Fibroblast of lung (primary cell): ENCODE data around the gene DAAM1. TPM values are rescaled to one million over a fixed set of nuclear protein-coding genes. Genes with fewer than 3 reads are reported as not detected.
A peak's percentile ranks its signal among the peaks of the same experiment; 100 is the strongest.

Experiments
- DNase-seq, 2 donors: peaks; one replicate each; pipeline versions ENCODE4 v3.0.0 to v3.0.0-alpha.2; 2010; ENCODE audit warnings: low read depth in 2 of 2
- H2AFZ ChIP-seq: 2 replicates; pipeline ENCODE4 v1.5.1; 2012; ENCODE audit warnings: low read length, control low read depth, inconsistent platforms
- H3K27ac ChIP-seq: 2 replicates; pipeline ENCODE4 v1.5.1; 2011; ENCODE audit warnings: low read length, control low read depth; ENCODE audit not compliant: insufficient read depth
- H3K27me3 ChIP-seq: 2 replicates; pipeline ENCODE4 v1.5.1; 2011; ENCODE audit warnings: mild to moderate bottlenecking, low read length; ENCODE audit not compliant: control insufficient read depth, insufficient read depth
- H3K36me3 ChIP-seq: 2 replicates; pipeline ENCODE4 v1.5.1; 2011; ENCODE audit warnings: low read length; ENCODE audit not compliant: control insufficient read depth, insufficient read depth
- H3K4me1 ChIP-seq: 2 replicates; pipeline ENCODE4 v1.5.1; 2011; ENCODE audit warnings: low read length; ENCODE audit not compliant: control insufficient read depth, insufficient read depth; ENCODE audit errors: extremely low read depth
- H3K4me2 ChIP-seq: 2 replicates; pipeline ENCODE4 v1.5.1; 2011; ENCODE audit warnings: low read length, control low read depth; ENCODE audit not compliant: insufficient read depth; ENCODE audit errors: extremely low read depth
- H3K4me3 ChIP-seq, 4 experiments: fragments of 200-600 bp in 1 of 4; sonication (generic) in 1 of 4; replicated peaks in 1 of 4; 2 replicates each; pipeline ENCODE4 v1.5.1; 2011 to 2016; ENCODE audit warnings: low read length in 4 of 4, low read depth in 3 of 4, mild to moderate bottlenecking in 3 of 4, control low read depth in 2 of 4, inconsistent platforms in 1 of 4, mixed read lengths in 1 of 4; ENCODE audit not compliant: insufficient read depth in 1 of 4; ENCODE audit errors: control extremely low read depth in 1 of 4
- H3K79me2 ChIP-seq: 2 replicates; pipeline ENCODE4 v1.5.1; 2012; ENCODE audit warnings: mild to moderate bottlenecking, low read length, inconsistent platforms; ENCODE audit not compliant: control insufficient read depth, insufficient read depth
- H3K9ac ChIP-seq: 2 replicates; pipeline ENCODE4 v1.5.1; 2011; ENCODE audit warnings: mild to moderate bottlenecking, low read length, control low read depth; ENCODE audit not compliant: insufficient read depth
- H3K9me3 ChIP-seq: 2 replicates; pipeline ENCODE4 v1.5.1; 2012; ENCODE audit warnings: low read depth, low read length; ENCODE audit not compliant: control insufficient read depth, insufficient read depth
- H4K20me1 ChIP-seq: 2 replicates; pipeline ENCODE4 v1.5.1; 2011; ENCODE audit warnings: low read length; ENCODE audit not compliant: control insufficient read depth, insufficient read depth; ENCODE audit errors: extremely low read depth
- EZH2 ChIP-seq: IDR thresholded peaks from 2 replicates; pipeline ENCODE4 v1.5.1; 2012; ENCODE audit warnings: low read length, control low read depth, mild to moderate bottlenecking; ENCODE audit errors: missing control alignments
- polyA plus RNA-seq, 2 donors: library from polyadenylated mRNA; depleted of rRNA in 1 of 2; stranded (reverse) in 1 of 2; unstranded in 1 of 2; fragments of >200 nt; gene quantifications; 2 replicates each; pipeline ENCODE4 v1.2.1, GENCODE V29; 2011 to 2012; ENCODE audit warnings: missing spikeins in 1 of 2
- total RNA-seq: library from RNA; depleted of rRNA; stranded (reverse); fragments of >200 nt; gene quantifications from 2 replicates; pipeline ENCODE4 v1.2.1, GENCODE V29; 2014
- TF ChIP-seq, protein P1 (sequence below), 2 donors: IDR thresholded peaks in 1 of 2; conservative IDR thresholded peaks in 1 of 2; 1 replicate in 1 of 2; 2 replicates in 1 of 2; pipeline ENCODE4 v1.5.1; 2011 to 2012; ENCODE audit warnings: low read length in 2 of 2, control low read depth in 1 of 2, inconsistent platforms in 1 of 2, low read depth in 1 of 2, mild to moderate bottlenecking in 1 of 2

Gene DAAM1
- total and polyA plus RNA-seq, 2 donors (not counting 1 experiment from before 2014, with no cell fraction given): 15.5 to 36.3 TPM

GRCh38 chr14:59246566-59246965 lies 58.1 kb downstream of the DAAM1 start:
- no peaks in the 10 kb centered on the region for H3K4me1 ChIP-seq
- H3K36me3 ChIP-seq: no peaks in the 10 kb centered on the region
- no peak overlapping the region for H3K27ac ChIP-seq
- H3K9me3 ChIP-seq: no peaks in the 10 kb centered on the region
- H3K4me3 ChIP-seq: no peak overlapping the region
- DNase-seq: peak in 1 of 2 donors; percentile 54
- H3K79me2 ChIP-seq: no peaks in the 10 kb centered on the region
- H3K9ac ChIP-seq: no peak overlapping the region
- no peaks in the 10 kb centered on the region for H3K27me3 ChIP-seq
- no peak overlapping the region for H3K4me2 ChIP-seq
- H4K20me1 ChIP-seq: no peaks in the 10 kb centered on the region
- H2AFZ ChIP-seq: no peak overlapping the region
- no peak for TF ChIP-seq EZH2
- TF ChIP-seq, protein P1, sequence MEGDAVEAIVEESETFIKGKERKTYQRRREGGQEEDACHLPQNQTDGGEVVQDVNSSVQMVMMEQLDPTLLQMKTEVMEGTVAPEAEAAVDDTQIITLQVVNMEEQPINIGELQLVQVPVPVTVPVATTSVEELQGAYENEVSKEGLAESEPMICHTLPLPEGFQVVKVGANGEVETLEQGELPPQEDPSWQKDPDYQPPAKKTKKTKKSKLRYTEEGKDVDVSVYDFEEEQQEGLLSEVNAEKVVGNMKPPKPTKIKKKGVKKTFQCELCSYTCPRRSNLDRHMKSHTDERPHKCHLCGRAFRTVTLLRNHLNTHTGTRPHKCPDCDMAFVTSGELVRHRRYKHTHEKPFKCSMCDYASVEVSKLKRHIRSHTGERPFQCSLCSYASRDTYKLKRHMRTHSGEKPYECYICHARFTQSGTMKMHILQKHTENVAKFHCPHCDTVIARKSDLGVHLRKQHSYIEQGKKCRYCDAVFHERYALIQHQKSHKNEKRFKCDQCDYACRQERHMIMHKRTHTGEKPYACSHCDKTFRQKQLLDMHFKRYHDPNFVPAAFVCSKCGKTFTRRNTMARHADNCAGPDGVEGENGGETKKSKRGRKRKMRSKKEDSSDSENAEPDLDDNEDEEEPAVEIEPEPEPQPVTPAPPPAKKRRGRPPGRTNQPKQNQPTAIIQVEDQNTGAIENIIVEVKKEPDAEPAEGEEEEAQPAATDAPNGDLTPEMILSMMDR (conservative IDR thresholded peaks at IDR 0.05 in 1 of 2, IDR thresholded peaks at IDR 0.05 in 1 of 2; ENCODE audit: low read depth in 1 of 2, low read length in 2 of 2): no peak

- Histone ChIP-seq H3K36me3 (no peaks in the 10 kb centered on the region), H3K4me3 (no peak overlapping the region), H3K9me3 (no peaks in the 10 kb centered on the region), H2AFZ (no peak overlapping the region), H3K9ac (no peak overlapping the region), H3K79me2 (no peaks in the 10 kb centered on the region), H3K27me3 (no peaks in the 10 kb centered on the region), H3K27ac (no peak overlapping the region), H3K4me1 (no peaks in the 10 kb centered on the region), H3K4me2 (no peak overlapping the region), H4K20me1 (no peaks in the 10 kb centered on the region)
- TF ChIP-seq, protein P1 (conservative IDR thresholded peaks at IDR 0.05 in 1 of 2, IDR thresholded peaks at IDR 0.05 in 1 of 2; ENCODE audit: low read depth in 1 of 2, low read length in 2 of 2): no peak
- TF ChIP-seq EZH2: no peak
- no peak for DNase-seq
Observed at GRCh38 chr14:59247801-59248584, 59.5 kb downstream of the DAAM1 start.

DNA sequence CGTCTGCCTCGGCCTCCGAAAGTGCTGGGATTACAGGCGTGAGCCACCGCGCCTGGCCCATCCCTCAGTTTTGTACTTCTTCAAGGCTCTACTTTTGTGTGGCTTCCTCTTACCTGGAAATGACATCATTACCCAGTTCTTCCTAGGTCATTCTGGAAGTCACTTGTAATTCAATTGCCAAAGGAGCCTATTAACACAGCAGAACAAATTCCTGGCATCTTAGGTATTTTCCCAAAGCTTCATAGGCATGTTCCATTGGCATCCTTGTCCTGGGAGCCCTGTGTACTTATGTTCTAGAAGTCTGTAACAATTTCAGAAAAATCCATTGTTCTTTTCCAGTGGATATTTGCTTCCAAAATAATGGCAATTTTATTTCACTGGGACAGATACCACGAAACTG lies 60.6 kb downstream of the DAAM1 start:
- no peak for DNase-seq

More for the DNA sequence above, 60.6 kb downstream of the DAAM1 start:
- Histone ChIP-seq H4K20me1 (no peaks in the 10 kb centered on the region), H3K4me2 (no peak overlapping the region), H3K27ac (no peak overlapping the region), H2AFZ (no peak overlapping the region), H3K36me3 (no peaks in the 10 kb centered on the region), H3K9ac (no peak overlapping the region), H3K27me3 (no peaks in the 10 kb centered on the region), H3K79me2 (no peaks in the 10 kb centered on the region), H3K9me3 (no peaks in the 10 kb centered on the region), H3K4me3 (no peak overlapping the region), H3K4me1 (peaks cover 2% of the 10 kb centered on the region)
- TF ChIP-seq, protein P1 (conservative IDR thresholded peaks at IDR 0.05 in 1 of 2, IDR thresholded peaks at IDR 0.05 in 1 of 2; ENCODE audit: low read depth in 1 of 2, low read length in 2 of 2): no peak
- no peak for TF ChIP-seq EZH2
